H1 (cell line): ENCODE data around the gene DSTYK. TPM values are rescaled to one million over a fixed set of nuclear protein-coding genes. Genes with fewer than 3 reads are reported as not detected.

Experiments used
- CBX8 ChIP-seq: fragments of 300-800, 300-1000 bp; sonication (generic); IDR thresholded peaks from 2 replicates; pipeline ENCODE4 v1.7.1; 2016; ENCODE audit warnings: low read depth, low read length, borderline replicate concordance
- CREB1 ChIP-seq: IDR thresholded peaks from 2 replicates; pipeline ENCODE4 v1.6.1; 2012; ENCODE audit warnings: inconsistent platforms
- NANOG ChIP-seq: IDR thresholded peaks from 2 replicates; pipeline ENCODE4 v1.6.1; 2011; ENCODE audit warnings: low read length, low read depth, mild to moderate bottlenecking, inconsistent platforms; ENCODE audit not compliant: insufficient read depth, poor library complexity, severe bottlenecking
- SIN3A ChIP-seq, 2 experiments: IDR thresholded peaks in 1 of 2; conservative IDR thresholded peaks in 1 of 2; 2 replicates each; pipeline ENCODE4 v1.6.1; 2011 to 2012; ENCODE audit warnings: low read length in 2 of 2, improper control_type of control experiment in 1 of 2, low read depth in 1 of 2, mild to moderate bottlenecking in 1 of 2
- SP2 ChIP-seq: IDR thresholded peaks from 2 replicates; pipeline ENCODE4 v1.6.1; 2012; ENCODE audit warnings: mild to moderate bottlenecking, low read length, inconsistent platforms
- SRF ChIP-seq: IDR thresholded peaks from 2 replicates; pipeline ENCODE4 v1.6.1; 2011; ENCODE audit warnings: mild to moderate bottlenecking, low read depth, low read length, moderate library complexity
- polyA plus RNA-seq, 7 experiments: library from polyadenylated mRNA; depleted of rRNA in 3 of 7; stranded (reverse) in 5 of 7; unstranded in 2 of 7; fragments of >200 nt in 5 of 7; fragments of 200-250 nt in 2 of 7; gene quantifications; 1 replicate in 5 of 7; 2 replicates in 1 of 7; 4 replicates in 1 of 7; pipeline versions ENCODE4 v1.2.1 to v1.2.3, GENCODE V29; 2011 to 2013; ENCODE audit warnings: missing spikeins in 2 of 7, mixed read lengths in 2 of 7
- total RNA-seq: library from RNA; stranded (reverse); fragmentation: NEBNext Ultra II Directional; extraction: Animal tissue kit (Norgen Biotek cat#: 25700); gene quantifications from 2 replicates; pipeline ENCODE4 v1.2.1, GENCODE V29; 2021

The DSTYK gene
- total and polyA plus RNA-seq, 2 of the 8 experiments (the other 6 are each of a cell fraction or from before 2014, with no cell fraction given) = 2.7 to 8.5 TPM

DNA sequence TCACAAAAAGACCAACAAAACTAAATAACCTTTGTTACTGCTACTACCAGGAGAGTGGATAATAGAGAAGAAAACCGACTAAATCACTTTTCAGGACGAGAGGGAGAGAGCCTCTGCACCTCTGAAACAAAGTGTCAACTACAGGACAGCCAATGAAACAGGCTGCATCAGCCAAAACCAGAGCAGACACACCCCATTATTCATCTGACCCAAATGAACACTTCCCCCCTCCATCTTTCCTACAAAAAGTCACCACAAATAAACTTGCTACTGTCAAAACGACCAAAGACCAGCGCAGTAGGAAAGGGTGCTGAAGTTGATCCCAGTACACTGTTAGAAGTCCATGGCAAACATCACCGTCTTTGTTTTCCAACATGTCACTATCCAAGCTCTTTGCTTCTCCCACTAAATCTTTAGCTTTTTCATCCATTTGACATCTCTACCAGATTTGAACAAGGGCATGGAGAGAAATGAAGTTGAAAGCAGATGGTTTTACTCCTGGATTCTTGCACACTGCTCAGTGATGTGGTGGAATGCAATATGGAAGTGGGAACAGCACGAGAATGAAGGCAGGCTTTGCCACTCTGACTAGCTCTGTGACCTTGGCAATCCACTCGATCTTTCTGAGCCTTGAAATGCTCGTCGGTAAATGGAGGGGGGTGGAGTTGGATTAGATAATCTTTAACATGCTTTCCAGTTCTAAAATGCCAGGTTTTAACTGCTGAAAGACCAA, 20.5 kb downstream of the DSTYK start (continued):
- TF ChIP-seq SIN3A (conservative IDR thresholded peaks at IDR 0.05 in 1 of 2, IDR thresholded peaks at IDR 0.05 in 1 of 2; ENCODE audit: low read depth in 1 of 2, low read length in 2 of 2) = no peak
- no peak for TF ChIP-seq CREB1
- no peak for TF ChIP-seq CBX8
- TF ChIP-seq NANOG = no peak
- no peak for TF ChIP-seq SRF
- TF ChIP-seq SP2 = no peak
